Measurements from ENCODE around the gene CENPX.
A peak's percentile ranks its signal among the peaks of the same experiment; 100 is the strongest.

Gene CENPX

GRCh38 chr17:82055023-82055964 lies 32.6 kb upstream of the CENPX start:
- DNase-seq: no peak

DNA sequence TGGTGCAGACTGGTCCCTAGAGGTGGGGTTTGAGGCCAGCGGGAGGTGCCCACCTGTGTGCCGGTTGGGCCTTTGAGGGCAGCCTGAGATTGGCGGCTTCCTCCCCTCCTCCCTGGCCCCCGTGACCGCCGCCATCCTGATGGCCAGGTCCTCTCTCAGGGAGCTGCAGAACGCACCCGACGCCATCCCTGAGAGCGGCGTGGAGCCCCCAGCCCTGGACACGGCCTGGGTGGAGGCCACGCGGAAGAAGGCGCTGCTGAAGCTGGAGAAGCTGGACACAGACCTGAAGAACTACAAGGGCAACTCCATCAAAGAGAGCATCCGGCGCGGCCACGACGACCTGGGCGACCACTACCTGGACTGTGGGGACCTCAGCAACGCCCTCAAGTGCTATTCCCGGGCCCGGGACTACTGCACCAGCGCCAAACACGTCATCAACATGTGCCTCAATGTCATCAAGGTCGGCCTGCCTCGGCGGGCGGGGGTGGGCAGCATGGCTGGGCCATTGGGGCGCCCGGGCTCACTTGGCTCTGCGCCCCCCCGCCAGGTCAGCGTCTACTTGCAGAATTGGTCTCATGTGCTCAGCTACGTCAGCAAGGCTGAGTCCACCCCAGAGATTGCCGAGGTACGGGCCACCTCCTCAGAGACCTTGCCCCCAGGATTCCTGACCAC lies 31.8 kb upstream of the CENPX start:
- no peak for DNase-seq

- DNase-seq: no peak
Observed at GRCh38 chr17:82053556-82054263, 31.0 kb upstream of the CENPX start.

- DNase-seq: no peak
Observed at GRCh38 chr17:82053130-82053529, 30.5 kb upstream of the CENPX start.

DNA sequence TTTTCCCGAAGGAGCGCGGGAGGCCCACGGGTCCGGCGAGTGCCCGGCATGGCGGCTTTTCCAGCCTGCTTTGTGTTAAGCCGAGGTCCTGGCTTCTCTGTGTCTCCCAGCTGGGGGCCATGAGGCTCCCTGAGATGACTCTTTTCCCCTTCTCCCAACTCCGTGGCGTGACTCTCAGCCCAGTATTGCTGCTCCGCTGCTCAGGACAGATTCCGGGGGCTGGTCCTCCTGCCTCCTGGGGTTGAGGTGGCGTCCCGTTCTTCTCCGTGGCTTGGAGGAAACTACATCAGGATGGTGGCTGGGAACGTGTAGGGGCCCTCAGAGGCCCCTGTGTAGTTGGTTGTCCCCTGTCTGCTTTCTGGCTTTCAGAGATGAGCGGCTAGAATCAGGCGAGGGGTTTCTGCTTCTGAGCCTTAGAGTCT lies 30.0 kb upstream of the CENPX start:
- no peak for DNase-seq

GRCh38 chr17:82051776-82052637 lies 29.3 kb upstream of the CENPX start, which contains the start of the genes GPS1 and RFNG:
TSS of gene GPS1 (plus strand) at chr17:82051898. CDS start at chr17:82051932, 34 bp downstream.
TSS of gene RFNG (minus strand) at chr17:82051811. CDS start at chr17:82051766, 45 bp downstream.
- DNase-seq: peak; percentile 84

DNA sequence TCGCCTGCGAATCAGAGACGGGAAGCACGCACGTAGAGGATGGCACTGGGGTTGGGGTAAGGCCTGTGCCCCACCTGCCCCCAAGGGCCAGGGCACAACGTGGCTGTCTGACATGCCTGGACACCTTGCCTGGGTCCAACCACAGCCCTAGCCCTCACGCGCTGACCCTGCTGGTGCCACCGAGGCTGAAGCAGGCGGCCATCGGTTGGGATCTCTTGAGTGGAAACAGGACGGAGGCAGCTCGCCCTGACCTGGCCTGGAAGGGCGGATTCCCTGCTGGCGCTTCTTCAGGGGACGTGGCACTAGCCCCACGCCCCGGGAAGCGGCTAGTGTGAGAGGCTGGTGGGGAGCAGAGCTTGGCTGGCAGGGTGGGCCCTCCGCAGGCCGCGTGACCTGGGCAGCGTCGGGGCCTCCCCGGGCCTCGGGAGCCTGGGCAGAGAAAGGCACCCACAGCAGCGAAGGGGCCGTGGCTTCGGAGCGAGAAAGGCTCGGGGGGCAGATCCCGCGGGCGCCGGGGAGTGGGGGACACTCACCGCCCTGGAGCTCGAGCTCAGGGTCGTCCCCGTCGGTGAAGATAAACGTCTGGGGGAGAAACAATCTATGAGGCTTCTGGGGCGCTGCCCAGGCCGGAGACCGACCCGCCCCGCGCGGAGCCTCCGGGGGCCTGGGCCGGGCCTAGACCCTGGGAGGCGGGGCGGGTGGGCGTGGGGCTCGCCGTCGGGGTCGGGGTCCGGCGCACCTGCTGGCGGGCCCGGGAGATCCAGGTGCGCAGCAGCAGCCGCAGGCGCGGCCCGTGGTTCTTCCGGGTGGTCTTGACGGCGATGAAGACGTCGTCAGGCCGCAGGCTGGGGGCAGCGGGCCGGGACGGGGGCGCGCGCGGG lies 28.3 kb upstream of the CENPX start:
- no peak for DNase-seq

- no peak for DNase-seq
Observed at GRCh38 chr17:82050152-82050760, 27.6 kb upstream of the CENPX start.

GRCh38 chr17:82049521-82049971 lies 26.9 kb upstream of the CENPX start:
- no peak for DNase-seq

DNA sequence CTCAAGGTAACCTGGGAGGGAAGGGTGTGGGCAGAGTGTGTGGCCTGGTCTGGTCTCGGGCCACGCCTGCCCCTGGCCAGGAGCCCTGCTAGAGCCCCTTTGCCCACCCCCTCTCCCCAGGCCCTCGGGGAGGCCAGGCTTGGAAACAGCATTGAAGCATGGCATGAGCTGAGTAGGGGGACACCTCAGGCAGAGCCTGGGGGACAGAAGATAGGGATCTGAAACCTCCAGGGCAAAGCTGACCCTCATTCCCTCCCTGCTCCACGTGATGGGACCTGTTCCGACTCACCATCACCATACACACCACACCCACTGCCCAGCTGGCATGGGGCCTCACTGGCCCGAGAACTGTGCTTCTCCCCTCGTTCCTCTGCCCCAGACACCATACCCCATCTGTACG lies 26.4 kb upstream of the CENPX start:
- DNase-seq: no peak

DNA sequence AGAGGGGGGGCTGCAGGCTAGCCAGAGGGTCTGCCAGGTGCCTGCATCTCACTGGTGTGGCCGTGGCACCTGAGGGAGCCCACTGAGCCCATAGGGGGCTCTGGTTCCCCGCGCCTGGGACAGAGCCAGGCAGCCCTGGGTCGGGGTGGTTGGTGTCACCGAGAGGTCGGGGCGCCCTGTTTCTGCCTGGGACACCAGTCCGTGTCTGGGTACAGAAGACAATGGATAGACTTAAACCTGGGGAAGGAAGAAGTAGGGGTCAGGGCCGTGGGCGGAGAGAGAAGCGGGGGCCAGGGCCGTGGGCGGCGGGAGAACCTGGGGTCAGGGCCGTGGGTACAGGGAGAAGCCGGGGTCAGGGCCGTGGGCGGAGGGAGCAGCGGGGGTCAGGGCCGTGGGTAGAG lies 25.9 kb upstream of the CENPX start:
- no peak for DNase-seq

GRCh38 chr17:82047914-82048570 lies 25.4 kb upstream of the CENPX start:
- no peak for DNase-seq

GRCh38 chr17:82047379-82047778 lies 24.7 kb upstream of the CENPX start:
- DNase-seq: no peak

GRCh38 chr17:82046903-82047302 lies 24.2 kb upstream of the CENPX start:
- DNase-seq: no peak

DNA sequence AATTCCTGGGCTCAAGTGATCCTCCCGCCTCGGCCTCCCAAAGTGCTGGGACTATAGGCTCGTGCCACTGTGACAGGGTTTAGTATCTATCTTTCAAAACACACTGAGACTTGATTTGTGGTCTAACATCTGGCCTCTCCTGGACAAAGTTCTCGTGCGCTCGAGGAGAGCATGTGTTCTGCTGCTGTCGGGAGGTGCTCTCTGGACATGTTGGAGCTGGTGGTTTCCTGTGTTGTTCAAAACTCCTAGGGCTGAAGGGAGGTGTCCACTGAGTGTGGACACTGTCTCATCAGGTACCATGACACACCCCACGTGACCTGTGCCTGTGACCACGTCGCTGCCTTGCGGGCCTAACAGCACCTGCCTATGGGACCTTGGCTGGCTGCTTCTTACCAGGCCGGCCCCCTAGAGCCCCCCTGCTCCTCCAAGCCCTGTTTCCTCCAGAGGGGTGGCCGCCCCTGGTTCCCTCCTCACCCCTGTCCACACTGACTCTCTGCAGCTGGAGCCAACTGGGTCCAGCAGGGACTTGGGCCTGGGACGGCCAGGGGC lies 23.3 kb upstream of the CENPX start:
- DNase-seq: no peak

DNA sequence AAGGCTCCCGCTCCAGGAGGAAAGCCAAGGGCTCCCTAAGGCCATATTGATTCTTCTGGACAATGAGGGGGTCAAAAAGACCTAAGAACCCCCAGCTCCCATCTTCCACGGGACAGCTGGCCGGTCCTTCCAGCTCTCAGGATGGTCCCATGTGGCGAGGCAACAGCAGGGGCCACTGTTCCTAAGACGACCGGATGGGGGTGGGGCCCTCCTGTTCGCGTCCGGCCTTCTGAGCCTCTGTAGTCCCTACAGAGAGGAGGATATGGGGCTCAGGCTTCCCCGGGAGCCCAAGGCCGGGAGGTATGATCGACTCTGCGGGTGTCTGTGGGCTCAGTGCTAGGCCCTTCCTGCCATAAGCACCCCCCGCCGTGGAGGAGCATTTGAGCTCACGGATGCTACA lies 20.8 kb upstream of the CENPX start:
- no peak for DNase-seq

GRCh38 chr17:82042649-82043048 lies 20.0 kb upstream of the CENPX start:
- DNase-seq: no peak

- DNase-seq: no peak
Observed at GRCh38 chr17:82041144-82041814, 18.6 kb upstream of the CENPX start.

DNA sequence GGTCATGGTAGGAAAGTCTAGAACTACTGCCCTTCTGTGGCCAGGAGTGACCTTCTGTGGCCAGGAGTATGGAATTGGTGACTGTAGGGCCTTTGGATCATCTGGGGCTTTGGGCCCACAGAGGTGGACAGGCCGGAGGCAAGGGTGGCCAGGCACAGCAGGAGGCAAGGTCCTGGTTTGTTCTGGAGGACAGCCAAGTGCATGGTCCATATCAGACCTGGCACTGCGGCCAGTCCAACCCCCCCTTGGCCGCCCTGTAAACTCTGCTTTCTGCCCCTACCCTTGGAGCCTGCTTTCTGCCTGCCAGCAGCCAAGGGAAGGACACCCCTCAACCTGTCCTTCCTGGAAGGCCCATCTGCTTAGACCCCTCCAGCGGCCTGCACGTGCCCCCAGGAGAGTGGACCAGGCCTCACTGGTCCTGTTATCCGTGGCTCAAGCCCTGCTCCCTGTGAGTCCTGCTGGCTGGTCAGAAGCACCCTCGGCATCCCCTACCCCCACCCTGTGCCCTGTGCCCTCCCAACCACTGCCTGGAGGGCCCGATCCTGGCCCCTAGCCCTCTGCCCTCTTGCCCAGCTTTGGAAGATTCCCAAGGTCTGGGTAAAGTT lies 17.1 kb upstream of the CENPX start:
- DNase-seq: no peak
